Transverse colon (tissue), 3 donors: ENCODE data around the gene PSME1.

Experiments
- CTCF ChIP-seq, 5 experiments: fragments of 200-600 bp in 3 of 5; fragments of 450-650 bp in 2 of 5; sonication (generic) in 3 of 5; IDR thresholded peaks; 1 replicate in 2 of 5; 2 replicates in 3 of 5; pipeline ENCODE4 v1.5.1; 2016 to 2017; ENCODE audit warnings: antibody characterized with exemption in 5 of 5, inconsistent platforms in 3 of 5, mild to moderate bottlenecking in 2 of 5, moderate library complexity in 1 of 5
- EP300 ChIP-seq: sonication (generic); formaldehyde crosslinking; IDR thresholded peaks from one replicate; pipeline ENCODE4 v1.6.1; 2017; ENCODE audit warnings: antibody characterized with exemption, low read depth

- no peak for TF ChIP-seq CTCF (IDR thresholded peaks at IDR 0.05)
- no peak for TF ChIP-seq EP300
Observed at GRCh38 chr14:24094841-24095270, 41.1 kb upstream of the PSME1 start.
